HepG2 (cell line): ENCODE results near the gene PIH1D2. TPM values are rescaled to one million over a fixed set of nuclear protein-coding genes. Genes with fewer than 3 reads are reported as not detected.

Experiments used
- ESRRA ChIP-seq: sonication (generic); formaldehyde crosslinking; IDR thresholded peaks from 2 replicates; pipeline ENCODE4 v1.5.1; 2020; ENCODE audit warnings: mild to moderate bottlenecking, low read depth, missing genetic modification reagents
- JDP2 ChIP-seq: sonication (generic); formaldehyde crosslinking; IDR thresholded peaks from 2 replicates; pipeline ENCODE4 v1.8.1; 2022; ENCODE audit warnings: missing genetic modification reagents, borderline replicate concordance
- RARA ChIP-seq: IDR thresholded peaks from 2 replicates; pipeline ENCODE4 v1.6.1; 2016; ENCODE audit warnings: missing genetic modification reagents, missing compliant biosample characterization
- SCMH1 ChIP-seq: sonication (generic); formaldehyde crosslinking; IDR thresholded peaks from 2 replicates; pipeline ENCODE4 v1.9.0; 2021; ENCODE audit warnings: missing genetic modification reagents, mild to moderate bottlenecking, borderline replicate concordance
- ZNF121 ChIP-seq: sonication (generic); formaldehyde crosslinking; IDR thresholded peaks from 2 replicates; pipeline ENCODE4 v1.5.0; 2020; ENCODE audit warnings: mild to moderate bottlenecking, missing genetic modification reagents
- ZNF207 ChIP-seq: fragments of 450-650 bp; IDR thresholded peaks from 2 replicates; pipeline ENCODE4 v1.6.1; 2016; ENCODE audit warnings: antibody characterized with exemption, borderline replicate concordance
- ZNF230 ChIP-seq: sonication (generic); formaldehyde crosslinking; IDR thresholded peaks from 2 replicates; pipeline ENCODE4 v1.4.0; 2020; ENCODE audit warnings: mild to moderate bottlenecking, missing genetic modification reagents
- ZNF430 ChIP-seq: sonication (generic); formaldehyde crosslinking; IDR thresholded peaks from 2 replicates; pipeline ENCODE4 v1.9.0; 2021; ENCODE audit warnings: mild to moderate bottlenecking, missing genetic modification reagents
- ZNF615 ChIP-seq: sonication (generic); formaldehyde crosslinking; IDR thresholded peaks from 2 replicates; pipeline ENCODE4 v1.5.0; 2020; ENCODE audit warnings: mild to moderate bottlenecking, missing genetic modification reagents, borderline replicate concordance
- ZNF746 ChIP-seq: sonication (generic); formaldehyde crosslinking; IDR thresholded peaks from 2 replicates; pipeline ENCODE4 v1.8.0; 2022; ENCODE audit warnings: mild to moderate bottlenecking, missing genetic modification reagents
- ZNF83 ChIP-seq: sonication (generic); formaldehyde crosslinking; IDR thresholded peaks from 2 replicates; pipeline ENCODE4 v1.4.0; 2020; ENCODE audit warnings: missing genetic modification reagents, mild to moderate bottlenecking, borderline replicate concordance
- ZNF839 ChIP-seq: sonication (generic); formaldehyde crosslinking; IDR thresholded peaks from 2 replicates; pipeline ENCODE4 v1.4.0; 2020; ENCODE audit warnings: missing genetic modification reagents, mild to moderate bottlenecking, borderline replicate concordance
- polyA plus RNA-seq, 8 experiments: library from polyadenylated mRNA; depleted of rRNA in 3 of 8; stranded (reverse) in 7 of 8; unstranded in 1 of 8; fragments of >200 nt; fragmentation: Illumina TruSeq in 4 of 8; extraction: Trizol in 4 of 8; gene quantifications; 2 replicates each; pipeline versions ENCODE4 v1.2.1 to v1.2.3, GENCODE V29; 2011 to 2016; ENCODE audit warnings: low read depth in 4 of 8, missing spikeins in 1 of 8, mixed read lengths in 1 of 8; ENCODE audit not compliant: insufficient read depth in 1 of 8
- total RNA-seq, 5 experiments: library from RNA; depleted of rRNA; stranded (reverse); fragments of >200 nt; fragmentation: Illumina TruSeq; extraction: Trizol; gene quantifications; 2 replicates each; pipeline ENCODE4 v1.2.3, GENCODE V29; 2016; ENCODE audit warnings: low read depth in 1 of 5
- TF ChIP-seq, protein P1 (sequence below): sonication (generic); formaldehyde crosslinking; IDR thresholded peaks from 2 replicates; pipeline ENCODE4 v1.8.1; 2023; ENCODE audit warnings: mild to moderate bottlenecking, moderate library complexity, missing genetic modification reagents
- TF ChIP-seq, protein P2 (sequence below): sonication (generic); formaldehyde crosslinking; IDR thresholded peaks from 2 replicates; pipeline ENCODE4 v1.4.0; 2020; ENCODE audit warnings: missing genetic modification reagents, borderline replicate concordance
- TF ChIP-seq, protein P3 (sequence below): sonication (generic); formaldehyde crosslinking; IDR thresholded peaks from 2 replicates; pipeline ENCODE4 v1.4.0; 2020; ENCODE audit warnings: mild to moderate bottlenecking, missing genetic modification reagents

The PIH1D2 gene
- total and polyA plus RNA-seq, 2 of the 13 experiments (the other 11 are each of a cell fraction or from before 2014, with no cell fraction given): 0.49 to 2.7 TPM

DNA sequence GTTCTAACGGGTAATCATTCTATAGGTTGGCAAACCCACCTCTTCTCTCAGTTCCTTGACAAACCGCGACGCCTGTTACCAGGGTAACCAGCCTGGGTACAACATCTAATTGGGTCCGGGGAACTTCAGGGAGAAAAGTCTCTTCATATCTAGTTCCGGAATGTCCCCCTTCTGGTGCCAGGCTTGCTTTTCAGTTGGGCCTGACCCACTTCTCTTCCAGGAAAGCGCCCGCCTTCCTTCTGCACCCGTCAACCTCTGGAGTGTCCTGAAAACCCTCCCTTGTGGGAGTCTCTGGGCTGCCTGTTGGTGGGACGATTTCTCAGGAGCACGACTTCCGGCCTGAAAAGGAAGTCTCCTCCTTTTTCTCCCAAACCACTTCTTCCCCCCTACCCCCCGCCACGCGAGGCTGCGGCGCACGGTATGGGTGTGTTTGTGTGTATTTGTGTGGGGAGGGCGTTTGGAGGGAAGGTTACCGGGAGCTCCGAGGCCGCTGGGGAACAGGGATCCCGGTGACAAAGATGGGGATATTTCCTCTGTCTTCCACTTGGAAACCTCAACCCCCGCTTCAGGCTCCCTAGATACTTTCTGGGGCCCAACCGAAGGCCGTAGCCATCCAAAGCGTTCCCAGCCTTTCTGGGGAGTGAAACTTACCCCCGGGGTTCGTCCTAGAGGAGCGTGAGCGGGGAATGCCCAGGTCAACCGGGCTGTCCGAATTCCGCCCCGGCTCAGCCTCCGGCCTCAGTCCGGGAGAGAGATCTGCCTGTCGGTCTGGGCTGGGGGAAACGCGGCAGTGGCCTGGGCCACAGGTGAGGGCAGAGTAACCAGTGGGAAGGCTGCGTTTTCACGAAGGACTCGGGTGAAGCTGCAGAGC, at the start of gene PIH1D2, which contains the start of gene NKAPD1 (continued):
- TF ChIP-seq, protein P1, sequence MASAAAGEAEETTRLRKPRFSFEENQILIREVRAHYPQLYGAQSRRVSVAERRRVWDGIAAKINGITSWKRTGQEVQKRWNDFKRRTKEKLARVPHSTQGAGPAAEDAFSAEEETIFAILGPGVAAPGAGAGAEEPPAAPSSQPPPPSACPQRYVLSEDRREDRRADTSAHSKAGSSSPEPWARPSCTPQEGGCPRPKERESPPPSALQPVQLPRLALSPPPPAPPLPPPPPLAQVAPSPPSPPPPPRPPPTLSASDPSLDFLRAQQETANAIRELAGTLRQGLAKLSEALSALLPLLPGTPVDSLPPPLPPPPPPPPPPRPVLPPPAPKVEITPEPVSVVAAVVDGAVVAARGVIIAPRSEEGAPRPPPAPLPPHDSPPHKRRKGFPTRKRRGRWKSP (CRISPR knock-in tag): peak; percentile 65; the same call in 1 of the 2 replicates
- TF ChIP-seq ZNF230 (no peak), ZNF839 (CRISPR knock-in tag) (no peak), ZNF615 (no peak; the same call in 1 of the 2 replicates), SCMH1 (CRISPR knock-in tag) (no peak), JDP2 (CRISPR knock-in tag) (no peak), ESRRA (no peak), RARA (CRISPR knock-in tag) (no peak), ZNF121 (CRISPR knock-in tag) (no peak), ZNF430 (CRISPR knock-in tag) (peak; percentile 59; the same call in 1 of the 2 replicates), ZNF83 (CRISPR knock-in tag) (no peak; the same call in 1 of the 2 replicates), ZNF746 (peak; percentile 76), ZNF207 (no peak)
- TF ChIP-seq, protein P2, sequence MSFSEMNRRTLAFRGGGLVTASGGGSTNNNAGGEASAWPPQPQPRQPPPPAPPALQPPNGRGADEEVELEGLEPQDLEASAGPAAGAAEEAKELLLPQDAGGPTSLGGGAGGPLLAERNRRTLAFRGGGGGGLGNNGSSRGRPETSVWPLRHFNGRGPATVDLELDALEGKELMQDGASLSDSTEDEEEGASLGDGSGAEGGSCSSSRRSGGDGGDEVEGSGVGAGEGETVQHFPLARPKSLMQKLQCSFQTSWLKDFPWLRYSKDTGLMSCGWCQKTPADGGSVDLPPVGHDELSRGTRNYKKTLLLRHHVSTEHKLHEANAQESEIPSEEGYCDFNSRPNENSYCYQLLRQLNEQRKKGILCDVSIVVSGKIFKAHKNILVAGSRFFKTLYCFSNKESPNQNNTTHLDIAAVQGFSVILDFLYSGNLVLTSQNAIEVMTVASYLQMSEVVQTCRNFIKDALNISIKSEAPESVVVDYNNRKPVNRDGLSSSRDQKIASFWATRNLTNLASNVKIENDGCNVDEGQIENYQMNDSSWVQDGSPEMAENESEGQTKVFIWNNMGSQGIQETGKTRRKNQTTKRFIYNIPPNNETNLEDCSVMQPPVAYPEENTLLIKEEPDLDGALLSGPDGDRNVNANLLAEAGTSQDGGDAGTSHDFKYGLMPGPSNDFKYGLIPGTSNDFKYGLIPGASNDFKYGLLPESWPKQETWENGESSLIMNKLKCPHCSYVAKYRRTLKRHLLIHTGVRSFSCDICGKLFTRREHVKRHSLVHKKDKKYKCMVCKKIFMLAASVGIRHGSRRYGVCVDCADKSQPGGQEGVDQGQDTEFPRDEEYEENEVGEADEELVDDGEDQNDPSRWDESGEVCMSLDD: no peak
- TF ChIP-seq, protein P3, sequence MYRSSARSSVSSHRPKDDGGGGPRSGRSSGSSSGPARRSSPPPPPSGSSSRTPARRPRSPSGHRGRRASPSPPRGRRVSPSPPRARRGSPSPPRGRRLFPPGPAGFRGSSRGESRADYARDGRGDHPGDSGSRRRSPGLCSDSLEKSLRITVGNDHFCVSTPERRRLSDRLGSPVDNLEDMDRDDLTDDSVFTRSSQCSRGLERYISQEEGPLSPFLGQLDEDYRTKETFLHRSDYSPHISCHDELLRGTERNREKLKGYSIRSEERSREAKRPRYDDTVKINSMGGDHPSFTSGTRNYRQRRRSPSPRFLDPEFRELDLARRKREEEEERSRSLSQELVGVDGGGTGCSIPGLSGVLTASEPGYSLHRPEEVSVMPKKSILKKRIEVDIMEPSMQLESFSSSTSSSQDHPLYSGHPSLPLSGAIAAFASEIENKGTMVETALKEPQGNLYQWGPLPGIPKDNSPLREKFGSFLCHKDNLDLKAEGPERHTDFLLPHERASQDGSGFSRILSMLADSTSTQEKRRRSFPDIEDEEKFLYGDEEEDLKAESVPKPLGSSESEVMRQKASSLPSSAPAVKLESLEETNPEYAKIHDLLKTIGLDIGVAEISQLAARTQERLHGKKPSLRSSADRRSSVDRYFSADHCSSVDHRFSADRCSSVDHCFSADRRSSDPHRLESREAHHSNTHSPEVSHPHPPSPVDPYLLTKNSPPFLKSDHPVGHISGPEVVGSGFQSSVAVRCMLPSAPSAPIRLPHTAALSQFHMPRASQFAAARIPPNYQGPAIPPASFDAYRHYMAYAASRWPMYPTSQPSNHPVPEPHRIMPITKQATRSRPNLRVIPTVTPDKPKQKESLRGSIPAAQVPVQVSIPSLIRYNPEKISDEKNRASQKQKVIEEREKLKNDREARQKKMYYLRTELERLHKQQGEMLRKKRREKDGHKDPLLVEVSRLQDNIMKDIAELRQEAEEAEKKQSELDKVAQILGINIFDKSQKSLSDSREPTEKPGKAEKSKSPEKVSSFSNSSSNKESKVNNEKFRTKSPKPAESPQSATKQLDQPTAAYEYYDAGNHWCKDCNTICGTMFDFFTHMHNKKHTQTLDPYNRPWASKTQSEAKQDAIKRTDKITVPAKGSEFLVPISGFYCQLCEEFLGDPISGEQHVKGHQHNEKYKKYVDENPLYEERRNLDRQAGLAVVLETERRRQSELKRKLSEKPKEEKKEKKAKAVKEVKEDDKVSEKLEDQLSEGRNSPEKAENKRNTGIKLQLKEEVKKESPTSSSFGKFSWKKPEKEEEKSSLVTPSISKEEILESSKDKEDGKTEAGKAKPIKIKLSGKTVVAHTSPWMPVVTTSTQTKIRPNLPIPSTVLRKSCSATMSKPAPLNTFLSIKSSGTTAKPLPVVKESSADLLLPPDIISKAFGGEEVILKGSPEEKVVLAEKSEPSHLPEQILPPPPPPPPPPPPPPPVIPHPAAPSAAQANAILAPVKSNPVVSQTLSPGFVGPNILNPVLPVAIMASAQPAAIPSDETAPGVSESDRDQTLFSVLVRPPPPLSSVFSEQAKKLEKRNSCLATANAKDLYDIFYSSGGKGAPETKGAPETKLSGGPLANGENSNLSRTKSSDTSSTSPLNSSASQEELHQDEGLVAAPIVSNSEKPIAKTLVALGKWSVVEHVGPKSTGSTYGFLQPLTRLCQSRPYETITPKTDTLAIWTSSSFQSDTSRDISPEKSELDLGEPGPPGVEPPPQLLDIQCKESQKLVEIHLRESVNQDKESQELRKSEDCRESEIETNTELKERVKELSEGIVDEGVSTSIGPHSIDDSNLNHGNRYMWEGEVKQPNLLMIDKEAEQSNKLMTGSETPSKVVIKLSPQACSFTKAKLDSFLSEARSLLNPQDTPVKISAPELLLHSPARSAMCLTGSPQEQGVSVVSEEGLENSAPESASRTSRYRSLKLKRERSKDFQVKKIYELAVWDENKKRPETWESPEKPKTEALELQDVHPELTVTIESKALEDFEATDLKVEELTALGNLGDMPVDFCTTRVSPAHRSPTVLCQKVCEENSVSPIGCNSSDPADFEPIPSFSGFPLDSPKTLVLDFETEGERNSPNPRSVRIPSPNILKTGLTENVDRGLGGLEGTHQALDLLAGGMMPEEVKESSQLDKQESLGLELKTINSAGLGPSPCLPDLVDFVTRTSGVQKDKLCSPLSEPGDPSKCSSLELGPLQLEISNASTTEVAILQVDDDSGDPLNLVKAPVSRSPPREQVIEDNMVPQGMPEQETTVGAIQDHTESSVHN (CRISPR knock-in tag): no peak
